ENCODE results near the gene KANSL1L.

DNA sequence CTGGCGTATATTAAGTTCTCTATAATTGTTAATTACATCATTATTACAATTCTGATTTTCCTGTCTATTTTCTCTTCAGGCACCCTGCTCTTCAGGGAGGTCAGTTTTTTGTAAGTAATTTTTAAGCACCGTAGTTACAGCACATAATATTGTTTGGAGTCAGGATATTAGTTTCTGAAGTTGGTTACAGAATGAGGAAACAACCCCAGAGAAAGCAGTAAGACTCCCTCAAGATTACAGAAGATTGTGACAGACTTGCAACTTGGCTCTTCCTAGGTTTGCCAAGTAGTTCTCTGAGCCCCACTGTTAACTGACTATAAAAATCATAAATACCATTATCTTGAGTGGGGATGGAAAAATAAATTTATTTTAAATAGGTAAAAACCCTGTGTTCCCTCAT, 167.8 kb downstream of the KANSL1L start:
- TF ChIP-seq CTCF (conservative IDR thresholded peaks at IDR 0.05) (no peak), EZH2 (IDR thresholded peaks at IDR 0.05; ENCODE audit: low read depth) (no peak)

All from PC-9 (cell line).